Activated CD4-positive, CD25-positive, alpha-beta regulatory T cell treated with anti-CD3 and anti-CD28 coated beads, Interleukin-2, amount 50 U/mL, for 24 hours (primary cell): ENCODE measurements around the gene CFAP61.
"Not testable (repeated sequence)": the region's sequence is repeated elsewhere in the genome, so short reads cannot be mapped to it uniquely, and the experiment has no call there.

Source experiments
- ATAC-seq, 2 donors: fragments of 150-1000 bp; cut with Tn5 transposase; one replicate each; pipeline ENCODE4 v1.10.0; 2021; ENCODE audit warnings: mild to moderate bottlenecking in 1 of 2, moderate library complexity in 1 of 2

Gene CFAP61

GRCh38 chr20:20052074-20052970, at the start of gene CFAP61, which contains the start of gene CRNKL1:
CFAP61 (plus strand) TSS chr20:20052532; CDS start chr20:20056654, 4,122 bp downstream.
CRNKL1 (minus strand) TSS chr20:20052466; CDS start chr20:20052342, 124 bp downstream.
- peak; percentile 96 to 97 for ATAC-seq

GRCh38 chr20:20003031-20003954, 49.0 kb upstream of the CFAP61 start:
- ATAC-seq, result peak; percentile 62 to 67

GRCh38 chr20:20003955-20004322, 48.4 kb upstream of the CFAP61 start:
- ATAC-seq, result not testable (repeated sequence)

- no peak for ATAC-seq
These were observed 47.0 kb upstream of the CFAP61 start for GRCh38 chr20:20005342-20005741.

GRCh38 chr20:20009784-20010253, 42.5 kb upstream of the CFAP61 start:
- ATAC-seq, result no peak

GRCh38 chr20:20010639-20011500, 41.5 kb upstream of the CFAP61 start:
- no peak for ATAC-seq

- no peak for ATAC-seq
These were observed 39.8 kb upstream of the CFAP61 start for GRCh38 chr20:20012541-20012940.

GRCh38 chr20:20014659-20015058, 37.7 kb upstream of the CFAP61 start:
- ATAC-seq, result no peak

GRCh38 chr20:20017001-20017843, 35.1 kb upstream of the CFAP61 start, which contains the start of gene NAA20:
NAA20 (plus strand) TSS chr20:20017362; CDS start chr20:20017397, 35 bp downstream.
- peak; percentile 99 for ATAC-seq

- ATAC-seq, result peak in 1 of 2 donors; percentile 4
These were observed 34.5 kb upstream of the CFAP61 start for GRCh38 chr20:20017844-20018185.

GRCh38 chr20:20018366-20018765, 34.0 kb upstream of the CFAP61 start:
- ATAC-seq, result no peak

GRCh38 chr20:20019123-20019522, 33.2 kb upstream of the CFAP61 start:
- ATAC-seq, result no peak

GRCh38 chr20:20020908-20021307, 31.4 kb upstream of the CFAP61 start:
- ATAC-seq, result no peak

- ATAC-seq, result no peak
These were observed 30.5 kb upstream of the CFAP61 start for GRCh38 chr20:20021835-20022234.

- ATAC-seq, result peak; percentile 78 to 84
These were observed 29.8 kb upstream of the CFAP61 start for GRCh38 chr20:20022498-20022897.

GRCh38 chr20:20023395-20023794, 28.9 kb upstream of the CFAP61 start:
- no peak for ATAC-seq

GRCh38 chr20:20024942-20025341, 27.4 kb upstream of the CFAP61 start:
- no peak for ATAC-seq

GRCh38 chr20:20027284-20027683, 25.0 kb upstream of the CFAP61 start:
- ATAC-seq, result no peak

GRCh38 chr20:20031790-20032189, 20.5 kb upstream of the CFAP61 start:
- ATAC-seq, result no peak

GRCh38 chr20:20034486-20034885, 17.8 kb upstream of the CFAP61 start:
- no peak for ATAC-seq

- no peak for ATAC-seq
These were observed 15.6 kb upstream of the CFAP61 start for GRCh38 chr20:20036756-20037155.
